ENCODE data around the gene LEP. TPM values are rescaled to one million over a fixed set of nuclear protein-coding genes. Genes with fewer than 3 reads are reported as not detected.
"Not testable (repeated sequence)": the region's sequence is repeated elsewhere in the genome, so short reads cannot be mapped to it uniquely, and the experiment has no call there.

Gene LEP
- total and polyA plus RNA-seq, 8 donors = 0.05 to 0.12 TPM; not detected in 6

GRCh38 chr7:128275681-128276080, 34.6 kb downstream of the LEP start:
- 82 to 92% (median 86%) methylated on average over 4 of the region's 4 CpGs for WGBS, 5 donors
- Histone ChIP-seq H3K4me3 (no peak overlapping the region), H3K9me3 (peaks cover 7 to 24% (median 10%) of the 10 kb centered on the region in 4 donors), H3K27me3 (peaks cover 0 to 24% (median 16%) of the 10 kb centered on the region in 3 donors), H3K36me3 (no peaks in the 10 kb centered on the region), H3K4me1 (peaks cover 8 to 16% (median 15%) of the 10 kb centered on the region in 4 donors), H3K27ac (no peak overlapping the region)
- no peak for DNase-seq
- intact Hi-C loops (cut with DNase I; ENCODE audit: low total_unique reads) = no loop called here
- TF ChIP-seq POLR2A (IDR thresholded peaks at IDR 0.05) (no peak), EP300 (IDR thresholded peaks at IDR 0.05) (no peak), CTCF (IDR thresholded peaks at IDR 0.05) (no peak), POLR2AphosphoS5 (IDR thresholded peaks at IDR 0.05) (no peak)

- H3K27me3 ChIP-seq = no peaks in the 10 kb centered on the region
- no peaks in the 10 kb centered on the region for H3K4me1 ChIP-seq
- intact Hi-C loops (cut with DNase I; ENCODE audit: low total_unique reads) = no loop called here
- 81 to 97% (median 97%) methylated on average over 1 of the region's 1 CpG for WGBS, 5 donors
- no peak overlapping the region for H3K4me3 ChIP-seq
- no peak overlapping the region for H3K27ac ChIP-seq
- H3K9me3 ChIP-seq = peaks cover 7 to 35% (median 16%) of the 10 kb centered on the region in 4 donors
- no peak for DNase-seq
- TF ChIP-seq POLR2A (IDR thresholded peaks at IDR 0.05) = no peak
- no peak for TF ChIP-seq POLR2AphosphoS5 (IDR thresholded peaks at IDR 0.05)
- TF ChIP-seq CTCF (IDR thresholded peaks at IDR 0.05) = no peak
- peaks cover 0 to 8% (median 3%) of the 10 kb centered on the region in 4 donors for H3K36me3 ChIP-seq
Measured at GRCh38 chr7:128278366-128278765, 37.3 kb downstream of the LEP start.

GRCh38 chr7:128279124-128279713, 38.1 kb downstream of the LEP start:
- intact Hi-C loops (cut with DNase I; ENCODE audit: low total_unique reads) = no loop called here

GRCh38 chr7:128280451-128280850, 39.4 kb downstream of the LEP start:
- peaks cover 7 to 35% (median 16%) of the 10 kb centered on the region in 4 donors for H3K9me3 ChIP-seq
- H3K27me3 ChIP-seq; H3K4me3 ChIP-seq; DNase-seq; intact Hi-C loops (cut with DNase I; ENCODE audit: low total_unique reads); H3K4me1 ChIP-seq; H3K27ac ChIP-seq: not testable (repeated sequence)
- WGBS, 5 donors = 70 to 92% (median 90%) methylated on average over 1 of the region's 1 CpG
- H3K36me3 ChIP-seq = peaks cover 0 to 10% (median 4%) of the 10 kb centered on the region in 4 donors

More at GRCh38 chr7:128279124-128279713, 38.1 kb downstream of the LEP start:
- no peak for DNase-seq
- Histone ChIP-seq H3K27me3 (no peaks in the 10 kb centered on the region), H3K9me3 (peaks cover 7 to 35% (median 16%) of the 10 kb centered on the region in 4 donors), H3K4me1 (no peaks in the 10 kb centered on the region), H3K27ac (no peak overlapping the region), H3K36me3 (peaks cover 0 to 10% (median 4%) of the 10 kb centered on the region in 4 donors), H3K4me3 (no peak overlapping the region)
- TF ChIP-seq POLR2AphosphoS5 (IDR thresholded peaks at IDR 0.05) = no peak
- TF ChIP-seq EP300 (IDR thresholded peaks at IDR 0.05) = no peak
- TF ChIP-seq POLR2A (IDR thresholded peaks at IDR 0.05) = no peak
- no peak for TF ChIP-seq CTCF (IDR thresholded peaks at IDR 0.05)
- WGBS, 5 donors = 81 to 93% (median 92%) methylated on average over 6 of the region's 6 CpGs
